Skeletal muscle satellite cell (primary cell): ENCODE measurements around the gene MTUS2.

Source experiments
- H3K27me3 ChIP-seq: 2 replicates; pipeline ENCODE4 v1.7.0; 2013; ENCODE audit warnings: low read length; ENCODE audit not compliant: control insufficient read depth, insufficient read depth
- H3K36me3 ChIP-seq: 2 replicates; pipeline ENCODE4 v1.7.0; 2013; ENCODE audit warnings: mild to moderate bottlenecking, control low read depth, low read length; ENCODE audit not compliant: insufficient read depth
- H3K4me1 ChIP-seq: 2 replicates; pipeline ENCODE4 v1.7.0; 2013; ENCODE audit warnings: low read length; ENCODE audit not compliant: control insufficient read depth, insufficient read depth
- H3K4me2 ChIP-seq: 2 replicates; pipeline ENCODE4 v1.7.0; 2013; ENCODE audit warnings: mild to moderate bottlenecking, low read length
- H3K4me3 ChIP-seq: 2 replicates; pipeline ENCODE4 v1.7.0; 2013; ENCODE audit warnings: low read length
- H3K9ac ChIP-seq: 2 replicates; pipeline ENCODE4 v1.7.0; 2013; ENCODE audit warnings: mild to moderate bottlenecking, low read depth, low read length, moderate library complexity
- H3K9me3 ChIP-seq: replicated peaks from 2 replicates; pipeline ENCODE4 v1.7.0; 2013; ENCODE audit warnings: mild to moderate bottlenecking, control low read depth, low read length

MTUS2 gene

DNA sequence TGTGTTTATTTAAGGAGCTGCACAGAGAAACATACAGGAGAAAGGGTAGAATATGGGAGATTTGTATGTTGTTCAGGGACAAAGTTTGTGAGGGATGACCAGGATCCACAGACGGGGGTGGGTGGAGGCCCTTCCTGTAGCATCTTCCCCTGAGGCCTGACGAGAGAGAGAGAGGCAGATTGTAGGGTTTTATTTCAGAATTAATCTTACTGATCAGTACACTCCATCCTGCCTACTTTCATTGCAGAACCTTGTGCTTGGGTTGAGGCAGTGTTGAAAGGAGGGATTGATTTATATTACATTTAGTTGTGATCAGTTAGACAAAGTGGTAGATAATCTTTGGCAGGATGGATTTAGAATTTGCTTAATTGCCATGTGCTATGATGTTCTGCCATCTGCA is 39.6 kb downstream of the MTUS2 start:
- no peaks in the 10 kb centered on the region for H3K27me3 ChIP-seq
- H3K9ac ChIP-seq: no peak overlapping the region
- H3K4me3 ChIP-seq: no peak overlapping the region
- H3K9me3 ChIP-seq: no peaks in the 10 kb centered on the region
- no peaks in the 10 kb centered on the region for H3K4me1 ChIP-seq
- no peaks in the 10 kb centered on the region for H3K36me3 ChIP-seq
- H3K4me2 ChIP-seq: no peak overlapping the region

DNA sequence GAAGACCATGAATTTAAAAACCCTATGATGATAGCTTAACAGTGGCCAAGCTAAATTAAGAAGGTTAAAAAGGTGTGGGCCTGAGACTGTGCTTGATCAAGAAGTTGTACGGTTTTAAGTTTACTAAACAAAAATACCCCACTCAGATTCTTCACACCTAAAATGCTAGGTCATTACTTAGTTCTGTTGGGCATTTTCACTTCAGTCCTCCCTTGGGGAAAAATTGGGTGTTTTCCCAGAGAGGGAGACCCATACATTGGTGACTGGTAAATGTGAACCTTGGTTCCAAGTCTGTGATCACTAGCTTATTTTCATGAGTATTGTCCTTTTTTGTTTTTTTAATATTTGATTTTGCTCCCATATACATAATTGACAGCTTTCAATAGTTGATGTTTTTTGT is 44.4 kb downstream of the MTUS2 start:
- no peak overlapping the region for H3K4me3 ChIP-seq
- H3K9me3 ChIP-seq: no peaks in the 10 kb centered on the region
- H3K36me3 ChIP-seq: no peaks in the 10 kb centered on the region
- no peak overlapping the region for H3K9ac ChIP-seq
- no peaks in the 10 kb centered on the region for H3K4me1 ChIP-seq
- H3K27me3 ChIP-seq: no peaks in the 10 kb centered on the region
- no peak overlapping the region for H3K4me2 ChIP-seq

- Histone ChIP-seq H3K9ac (no peak overlapping the region), H3K4me1 (no peaks in the 10 kb centered on the region), H3K9me3 (no peaks in the 10 kb centered on the region), H3K36me3 (no peaks in the 10 kb centered on the region), H3K4me3 (no peak overlapping the region), H3K27me3 (no peaks in the 10 kb centered on the region), H3K4me2 (no peak overlapping the region)
These were observed 45.1 kb downstream of the MTUS2 start for GRCh38 chr13:28865149-28865744.

DNA sequence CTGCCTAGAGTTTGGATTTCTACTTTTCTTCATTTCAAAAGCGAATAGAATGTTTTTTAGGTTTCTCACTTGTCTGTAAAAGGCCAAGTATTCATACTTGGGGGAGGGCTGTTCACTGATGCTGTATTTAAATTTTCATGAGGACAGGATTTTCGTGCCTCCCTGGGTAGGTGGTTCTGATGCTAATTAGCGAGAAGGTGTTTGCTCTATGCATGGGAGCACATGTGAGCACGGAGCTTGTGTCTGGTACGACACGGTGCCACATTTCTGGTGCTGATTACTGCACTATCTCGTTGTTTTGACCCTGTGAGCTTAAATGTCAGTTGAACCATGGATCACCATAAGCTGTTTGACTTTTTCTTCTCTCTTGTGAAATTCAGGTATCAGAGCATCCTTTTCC is 45.8 kb downstream of the MTUS2 start:
- H3K4me2 ChIP-seq: no peak overlapping the region
- H3K36me3 ChIP-seq: no peaks in the 10 kb centered on the region
- H3K27me3 ChIP-seq: no peaks in the 10 kb centered on the region
- H3K9me3 ChIP-seq: no peaks in the 10 kb centered on the region
- H3K4me1 ChIP-seq: no peaks in the 10 kb centered on the region
- no peak overlapping the region for H3K4me3 ChIP-seq
- H3K9ac ChIP-seq: no peak overlapping the region

GRCh38 chr13:28866932-28867331 is 46.8 kb downstream of the MTUS2 start:
- H3K9me3 ChIP-seq: no peaks in the 10 kb centered on the region
- no peak overlapping the region for H3K4me2 ChIP-seq
- no peak overlapping the region for H3K9ac ChIP-seq
- H3K4me1 ChIP-seq: no peaks in the 10 kb centered on the region
- H3K27me3 ChIP-seq: no peaks in the 10 kb centered on the region
- H3K36me3 ChIP-seq: no peaks in the 10 kb centered on the region
- no peak overlapping the region for H3K4me3 ChIP-seq

DNA sequence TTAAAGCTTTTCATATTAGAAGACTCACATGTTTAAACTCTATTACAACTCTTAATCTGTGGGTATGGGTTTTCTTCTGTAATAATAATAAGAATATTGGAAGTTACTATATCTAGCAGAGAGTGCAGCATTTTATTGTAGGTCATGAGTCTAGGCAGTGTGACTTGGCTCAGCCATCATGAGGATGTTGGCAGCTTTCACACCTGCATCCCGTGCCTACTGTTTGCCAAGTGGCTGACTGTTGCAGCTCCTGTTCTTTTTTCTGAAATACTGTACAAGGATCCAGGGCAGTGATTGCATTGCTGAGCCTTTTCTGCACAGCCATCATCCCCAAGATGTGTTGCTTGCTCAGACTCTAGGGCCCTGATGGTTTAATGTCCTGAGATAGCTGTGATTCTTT is 47.4 kb downstream of the MTUS2 start:
- no peak overlapping the region for H3K4me2 ChIP-seq
- no peaks in the 10 kb centered on the region for H3K9me3 ChIP-seq
- no peak overlapping the region for H3K9ac ChIP-seq
- H3K36me3 ChIP-seq: no peaks in the 10 kb centered on the region
- H3K27me3 ChIP-seq: no peaks in the 10 kb centered on the region
- H3K4me1 ChIP-seq: no peaks in the 10 kb centered on the region
- H3K4me3 ChIP-seq: no peak overlapping the region

DNA sequence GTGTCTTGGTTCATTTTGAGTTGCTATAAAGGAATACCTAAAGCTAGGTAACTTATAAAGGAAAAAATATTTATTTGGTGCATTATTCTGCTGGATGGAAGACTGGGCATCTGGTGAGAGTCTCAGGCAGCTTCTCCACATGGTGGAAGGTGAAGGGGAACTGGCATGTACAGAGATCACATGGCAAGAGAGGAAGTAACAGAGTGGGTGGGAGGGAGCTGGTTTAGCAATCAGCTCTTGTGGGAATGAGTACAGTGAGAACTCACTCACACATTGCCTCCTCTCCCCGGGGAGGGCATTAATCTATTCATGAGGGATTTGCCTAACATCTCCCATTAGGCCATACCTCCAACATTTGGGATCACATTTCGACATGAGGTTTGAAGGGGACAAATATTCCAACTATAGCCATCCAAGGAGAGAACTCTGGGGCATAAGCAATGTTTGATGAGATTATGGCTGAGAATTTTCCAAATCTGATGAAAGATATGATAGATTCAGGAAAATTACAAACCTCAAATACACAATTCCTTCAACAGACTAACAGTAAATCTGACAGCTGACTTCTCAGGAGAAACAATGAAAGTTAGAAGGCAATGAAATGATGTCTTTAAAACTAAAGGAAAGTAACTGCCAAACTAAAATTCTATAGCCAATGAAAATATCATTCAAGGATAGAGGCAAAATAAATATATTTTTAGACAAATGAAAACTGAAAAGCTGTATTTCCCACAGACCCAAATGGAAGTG is 52.5 kb downstream of the MTUS2 start:
- no peaks in the 10 kb centered on the region for H3K9me3 ChIP-seq
- H3K4me3 ChIP-seq: no peak overlapping the region
- no peak overlapping the region for H3K9ac ChIP-seq
- H3K36me3 ChIP-seq: no peaks in the 10 kb centered on the region
- H3K4me1 ChIP-seq: no peaks in the 10 kb centered on the region
- no peaks in the 10 kb centered on the region for H3K27me3 ChIP-seq
- H3K4me2 ChIP-seq: no peak overlapping the region

DNA sequence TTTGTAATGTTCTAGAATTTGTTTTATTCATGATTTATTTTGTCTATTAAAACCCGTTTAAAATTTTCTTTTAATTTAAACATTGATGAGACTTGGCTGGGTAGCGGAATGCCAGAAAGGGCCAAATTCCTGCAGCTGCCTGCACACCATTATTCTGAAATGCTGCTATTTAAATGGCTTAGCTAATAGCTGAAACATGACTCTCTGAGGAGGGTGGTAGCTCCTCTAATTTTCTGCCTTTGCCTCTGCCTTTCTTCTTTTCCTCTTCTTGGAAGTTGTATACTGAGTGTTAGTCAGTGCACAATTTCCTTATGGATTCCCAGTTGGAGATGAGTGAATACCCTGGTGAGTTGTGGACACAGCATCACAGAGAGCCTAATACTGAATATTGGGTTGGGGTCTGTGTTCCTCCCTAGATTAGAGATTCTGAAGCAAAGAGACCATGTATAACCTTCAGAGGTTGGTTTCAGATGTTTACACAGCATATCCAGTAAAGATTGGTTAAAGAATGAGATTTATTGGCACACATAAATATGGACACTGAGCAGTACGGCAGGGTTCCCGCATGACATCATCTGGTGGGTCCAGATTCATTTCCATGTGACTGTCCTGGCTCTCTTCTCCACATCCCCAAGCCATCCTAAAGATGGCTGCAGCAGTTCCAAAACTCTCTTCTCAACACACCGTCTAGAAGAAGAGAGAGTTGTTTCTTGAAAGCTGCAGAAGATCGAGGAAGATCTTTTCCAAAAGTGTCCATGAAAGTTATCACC is 55.9 kb downstream of the MTUS2 start:
- Histone ChIP-seq H3K9me3 (no peaks in the 10 kb centered on the region), H3K4me2 (no peak overlapping the region), H3K4me1 (no peaks in the 10 kb centered on the region), H3K4me3 (no peak overlapping the region), H3K27me3 (no peaks in the 10 kb centered on the region), H3K9ac (no peak overlapping the region), H3K36me3 (no peaks in the 10 kb centered on the region)

DNA sequence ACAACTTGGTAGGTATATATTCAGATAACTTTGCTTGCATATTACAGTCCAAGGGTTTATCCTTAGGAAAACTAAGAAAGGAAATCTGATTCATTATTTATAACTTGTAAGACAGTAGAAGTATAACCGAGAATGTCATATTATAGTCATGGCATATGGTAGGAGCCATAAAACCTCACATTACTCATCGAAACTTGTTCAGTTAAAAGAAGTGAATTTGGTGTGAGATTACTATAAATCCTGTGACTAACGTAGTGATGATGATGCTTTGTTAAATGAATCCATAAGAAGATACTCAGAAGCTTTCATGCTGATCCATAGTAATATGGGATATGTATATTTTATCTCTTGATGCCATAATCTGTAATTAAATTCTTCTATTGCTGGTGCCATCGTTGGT is 57.3 kb downstream of the MTUS2 start:
- H3K4me3 ChIP-seq: no peak overlapping the region
- no peaks in the 10 kb centered on the region for H3K27me3 ChIP-seq
- no peak overlapping the region for H3K4me2 ChIP-seq
- no peaks in the 10 kb centered on the region for H3K36me3 ChIP-seq
- H3K9me3 ChIP-seq: no peaks in the 10 kb centered on the region
- no peaks in the 10 kb centered on the region for H3K4me1 ChIP-seq
- no peak overlapping the region for H3K9ac ChIP-seq

DNA sequence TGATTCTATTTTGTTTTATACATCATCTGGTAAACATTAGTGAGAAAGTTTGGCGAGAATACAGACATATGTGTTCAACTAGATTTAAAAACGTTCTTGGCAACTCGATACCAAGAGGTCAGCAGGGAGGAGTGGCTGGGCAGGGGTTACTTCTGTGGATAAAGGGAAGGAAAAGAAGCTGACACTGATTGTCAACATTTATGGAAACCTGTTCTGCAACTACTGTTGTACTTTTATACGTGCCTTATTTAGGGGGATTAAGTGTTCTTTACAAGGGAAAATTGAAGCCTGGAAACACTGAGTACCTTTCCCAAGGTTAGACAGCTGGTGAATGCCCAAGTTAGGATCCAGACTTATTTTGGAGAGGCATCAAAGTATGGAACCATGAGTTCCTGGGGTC is 65.0 kb downstream of the MTUS2 start:
- Histone ChIP-seq H3K4me2 (no peak overlapping the region), H3K4me3 (no peak overlapping the region), H3K9ac (no peak overlapping the region), H3K4me1 (no peaks in the 10 kb centered on the region), H3K36me3 (no peaks in the 10 kb centered on the region), H3K9me3 (no peaks in the 10 kb centered on the region), H3K27me3 (no peaks in the 10 kb centered on the region)

GRCh38 chr13:28889086-28889732 is 69.1 kb downstream of the MTUS2 start:
- Histone ChIP-seq H3K4me2 (no peak overlapping the region), H3K27me3 (no peaks in the 10 kb centered on the region), H3K9me3 (no peaks in the 10 kb centered on the region), H3K4me3 (no peak overlapping the region), H3K4me1 (no peaks in the 10 kb centered on the region), H3K36me3 (no peaks in the 10 kb centered on the region), H3K9ac (no peak overlapping the region)
